Measurements from ENCODE around the gene PSMC3IP.
"Not testable (repeated sequence)": the region's sequence is repeated elsewhere in the genome, so short reads cannot be mapped to it uniquely, and the experiment has no call there.

Gene PSMC3IP

GRCh38 chr17:42543190-42544079 is 34.1 kb downstream of the PSMC3IP start:
- no peak overlapping the region for H3K4me3 ChIP-seq (ENCODE audit: low read depth, low read length)
- TF ChIP-seq POLR2A (IDR thresholded peaks at IDR 0.05; ENCODE audit: extremely low read depth, insufficient read length): no peak
- no peak for TF ChIP-seq CTCF (IDR thresholded peaks at IDR 0.05; ENCODE audit: low read depth, low read length)
- TF ChIP-seq MAX (IDR thresholded peaks at IDR 0.05; ENCODE audit: low read depth, low read length): no peak
- TF ChIP-seq MYC (IDR thresholded peaks at IDR 0.05; ENCODE audit: low read depth, low read length): no peak
- DNase-seq (ENCODE audit: low read depth): no peak

GRCh38 chr17:42541041-42541833 is 36.3 kb downstream of the PSMC3IP start:
- no peak for TF ChIP-seq POLR2A (IDR thresholded peaks at IDR 0.05; ENCODE audit: extremely low read depth, insufficient read length)
- TF ChIP-seq MYC (IDR thresholded peaks at IDR 0.05; ENCODE audit: low read depth, low read length): no peak
- no peak for TF ChIP-seq CTCF (IDR thresholded peaks at IDR 0.05; ENCODE audit: low read depth, low read length)
- no peak for TF ChIP-seq MAX (IDR thresholded peaks at IDR 0.05; ENCODE audit: low read depth, low read length)
- no peak for DNase-seq (ENCODE audit: low read depth)

GRCh38 chr17:42540558-42540957 is 37.0 kb downstream of the PSMC3IP start:
- not testable (repeated sequence) for H3K4me3 ChIP-seq (ENCODE audit: low read depth, low read length); DNase-seq (ENCODE audit: low read depth)

More at GRCh38 chr17:42541041-42541833, 36.3 kb downstream of the PSMC3IP start:
- no peak overlapping the region for H3K4me3 ChIP-seq (ENCODE audit: low read depth, low read length)

GRCh38 chr17:42538482-42538881 is 39.0 kb downstream of the PSMC3IP start:
- H3K4me3 ChIP-seq (ENCODE audit: low read depth, low read length): no peak overlapping the region
- TF ChIP-seq MAX (IDR thresholded peaks at IDR 0.05; ENCODE audit: low read depth, low read length) (no peak), POLR2A (IDR thresholded peaks at IDR 0.05; ENCODE audit: extremely low read depth, insufficient read length) (no peak), CTCF (IDR thresholded peaks at IDR 0.05; ENCODE audit: low read depth, low read length) (no peak), MYC (IDR thresholded peaks at IDR 0.05; ENCODE audit: low read depth, low read length) (no peak)
- DNase-seq (ENCODE audit: low read depth): no peak

GRCh38 chr17:42537826-42538451 is 39.6 kb downstream of the PSMC3IP start:
- TF ChIP-seq MAX (IDR thresholded peaks at IDR 0.05; ENCODE audit: low read depth, low read length): no peak
- TF ChIP-seq CTCF (IDR thresholded peaks at IDR 0.05; ENCODE audit: low read depth, low read length): no peak
- TF ChIP-seq POLR2A (IDR thresholded peaks at IDR 0.05; ENCODE audit: extremely low read depth, insufficient read length): no peak
- TF ChIP-seq MYC (IDR thresholded peaks at IDR 0.05; ENCODE audit: low read depth, low read length): no peak
- DNase-seq (ENCODE audit: low read depth): no peak
- no peak overlapping the region for H3K4me3 ChIP-seq (ENCODE audit: low read depth, low read length)

Measured in NB4 (cell line).